Spleen (tissue), 7 donors: ENCODE data around the gene FGD6.

ENCODE experiments used
- POLR2A ChIP-seq, 3 donors: fragments of 450-650 bp; IDR thresholded peaks; one replicate each; pipeline ENCODE4 v1.5.1; 2017; ENCODE audit warnings: antibody characterized with exemption in 3 of 3, mild to moderate bottlenecking in 1 of 3
- TF ChIP-seq, protein P1 (sequence below), 11 experiments: fragments of 200-600 bp in 7 of 11; fragments of 450-650 bp in 4 of 11; sonication (generic) in 4 of 11; IDR thresholded peaks in 8 of 11; conservative IDR thresholded peaks in 3 of 11; 1 replicate in 7 of 11; 2 replicates in 4 of 11; pipeline versions ENCODE4 v1.4.0 to v1.8.0; 2016 to 2021; ENCODE audit warnings: antibody characterized with exemption in 11 of 11, inconsistent platforms in 4 of 11, mild to moderate bottlenecking in 1 of 11
- donor health status: DM: no; HTN: no; CAD: no; lungs with moderate emphysema.
- donor health status: DM: no; HTN: no; CAD: no.
- donor health status: DM: no; HTN: no; CAD: no.

DNA sequence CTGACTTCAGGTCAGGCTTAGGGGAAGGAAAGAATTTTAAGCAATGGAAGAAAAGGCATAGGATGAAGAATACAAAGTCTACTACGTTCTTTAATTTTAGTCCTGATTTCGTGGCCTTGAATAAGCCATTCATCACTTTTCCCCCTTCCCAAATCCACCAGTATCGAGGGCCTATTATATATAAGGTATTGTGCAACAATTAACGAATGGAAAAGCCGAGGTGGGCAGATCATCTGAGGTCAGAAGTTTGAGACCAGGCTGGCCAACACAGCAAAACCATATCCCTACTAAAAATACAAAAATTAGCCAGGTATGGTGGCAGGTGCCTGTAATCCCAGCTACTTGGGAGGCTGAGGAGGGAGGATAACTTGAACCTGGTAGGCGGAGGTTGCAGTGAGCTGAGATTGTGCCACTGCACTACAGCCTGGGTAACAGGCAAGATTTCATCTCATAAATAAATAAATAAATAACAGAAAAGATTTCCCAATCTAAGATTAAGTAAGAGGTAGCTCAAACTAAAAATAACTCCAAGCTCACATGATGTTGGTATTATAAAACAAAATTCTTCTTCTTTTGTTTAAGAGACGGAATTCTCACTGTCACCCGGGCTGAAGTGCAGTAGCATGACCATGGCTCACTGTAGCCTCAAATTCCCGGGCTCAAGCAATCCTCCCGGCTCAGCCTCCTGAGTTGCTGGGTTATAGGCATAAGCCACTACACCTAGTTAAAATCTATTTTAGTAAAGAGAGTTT, 85.5 kb downstream of the FGD6 start:
- TF ChIP-seq, protein P1, sequence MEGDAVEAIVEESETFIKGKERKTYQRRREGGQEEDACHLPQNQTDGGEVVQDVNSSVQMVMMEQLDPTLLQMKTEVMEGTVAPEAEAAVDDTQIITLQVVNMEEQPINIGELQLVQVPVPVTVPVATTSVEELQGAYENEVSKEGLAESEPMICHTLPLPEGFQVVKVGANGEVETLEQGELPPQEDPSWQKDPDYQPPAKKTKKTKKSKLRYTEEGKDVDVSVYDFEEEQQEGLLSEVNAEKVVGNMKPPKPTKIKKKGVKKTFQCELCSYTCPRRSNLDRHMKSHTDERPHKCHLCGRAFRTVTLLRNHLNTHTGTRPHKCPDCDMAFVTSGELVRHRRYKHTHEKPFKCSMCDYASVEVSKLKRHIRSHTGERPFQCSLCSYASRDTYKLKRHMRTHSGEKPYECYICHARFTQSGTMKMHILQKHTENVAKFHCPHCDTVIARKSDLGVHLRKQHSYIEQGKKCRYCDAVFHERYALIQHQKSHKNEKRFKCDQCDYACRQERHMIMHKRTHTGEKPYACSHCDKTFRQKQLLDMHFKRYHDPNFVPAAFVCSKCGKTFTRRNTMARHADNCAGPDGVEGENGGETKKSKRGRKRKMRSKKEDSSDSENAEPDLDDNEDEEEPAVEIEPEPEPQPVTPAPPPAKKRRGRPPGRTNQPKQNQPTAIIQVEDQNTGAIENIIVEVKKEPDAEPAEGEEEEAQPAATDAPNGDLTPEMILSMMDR (IDR thresholded peaks at IDR 0.05 in 8 of 11, conservative IDR thresholded peaks at IDR 0.05 in 3 of 11), result no peak
- no peak for TF ChIP-seq POLR2A (IDR thresholded peaks at IDR 0.05)
